ENCODE results near the gene PNMA8A.

Gene PNMA8A

GRCh38 chr19:46487178-46487801 is 15.9 kb upstream of the PNMA8A start:
- TF ChIP-seq POLR2A (IDR thresholded peaks at IDR 0.05; ENCODE audit: low read length) (no peak), GATA1 (IDR thresholded peaks at IDR 0.05; ENCODE audit: low read depth, low read length) (no peak)
- no peak for DNase-seq

GRCh38 chr19:46486358-46486757 is 15.0 kb upstream of the PNMA8A start:
- no peak for DNase-seq
- no peak for TF ChIP-seq GATA1 (IDR thresholded peaks at IDR 0.05; ENCODE audit: low read depth, low read length)
- no peak for TF ChIP-seq POLR2A (IDR thresholded peaks at IDR 0.05; ENCODE audit: low read length)

- TF ChIP-seq POLR2A (IDR thresholded peaks at IDR 0.05; ENCODE audit: low read length) (no peak), GATA1 (IDR thresholded peaks at IDR 0.05; ENCODE audit: low read depth, low read length) (no peak)
- no peak for DNase-seq
Observed at GRCh38 chr19:46484656-46485055, 13.3 kb upstream of the PNMA8A start.

DNA sequence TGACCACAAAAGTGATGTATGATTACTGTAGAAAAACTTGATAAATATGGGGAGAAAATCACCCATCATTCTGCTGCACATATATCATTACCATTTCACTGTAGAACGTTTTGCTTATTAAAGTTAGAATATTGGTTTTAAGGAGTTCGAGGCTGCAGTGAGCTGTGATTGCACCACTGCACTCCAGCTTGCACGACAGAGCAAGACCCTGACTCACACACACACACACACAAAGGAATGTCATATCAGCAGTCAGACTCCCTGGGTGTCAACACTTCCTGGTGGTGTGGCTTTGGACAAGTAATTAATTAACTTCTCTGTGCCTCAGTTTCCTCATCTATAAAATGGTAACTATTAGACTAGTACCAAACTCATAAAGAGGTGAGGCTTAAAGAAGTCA is 11.3 kb upstream of the PNMA8A start:
- DNase-seq, result no peak
- no peak for TF ChIP-seq GATA1 (IDR thresholded peaks at IDR 0.05; ENCODE audit: low read depth, low read length)

DNA sequence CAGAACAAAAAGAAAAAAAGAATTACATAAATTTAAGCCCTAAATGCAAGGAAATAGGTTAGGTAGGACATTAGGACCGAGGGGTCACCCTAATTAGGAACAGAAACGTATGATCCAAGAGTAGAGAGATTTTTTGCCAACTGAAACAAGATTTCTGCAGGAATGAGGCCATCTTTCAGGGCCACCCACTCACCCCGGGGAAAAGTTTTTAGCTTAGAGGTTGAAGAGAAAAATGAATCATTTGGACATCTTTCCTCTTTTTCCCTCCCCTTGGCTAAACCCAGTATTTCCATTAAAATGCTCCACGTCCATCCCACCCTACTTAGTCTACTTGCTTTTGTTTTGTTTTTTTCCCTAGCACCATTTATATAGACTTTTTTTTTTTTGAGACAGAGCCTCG is 10.6 kb upstream of the PNMA8A start:
- DNase-seq, result no peak
- no peak for TF ChIP-seq GATA1 (IDR thresholded peaks at IDR 0.05; ENCODE audit: low read depth, low read length)
- TF ChIP-seq POLR2A (IDR thresholded peaks at IDR 0.05; ENCODE audit: low read length), result no peak

DNA sequence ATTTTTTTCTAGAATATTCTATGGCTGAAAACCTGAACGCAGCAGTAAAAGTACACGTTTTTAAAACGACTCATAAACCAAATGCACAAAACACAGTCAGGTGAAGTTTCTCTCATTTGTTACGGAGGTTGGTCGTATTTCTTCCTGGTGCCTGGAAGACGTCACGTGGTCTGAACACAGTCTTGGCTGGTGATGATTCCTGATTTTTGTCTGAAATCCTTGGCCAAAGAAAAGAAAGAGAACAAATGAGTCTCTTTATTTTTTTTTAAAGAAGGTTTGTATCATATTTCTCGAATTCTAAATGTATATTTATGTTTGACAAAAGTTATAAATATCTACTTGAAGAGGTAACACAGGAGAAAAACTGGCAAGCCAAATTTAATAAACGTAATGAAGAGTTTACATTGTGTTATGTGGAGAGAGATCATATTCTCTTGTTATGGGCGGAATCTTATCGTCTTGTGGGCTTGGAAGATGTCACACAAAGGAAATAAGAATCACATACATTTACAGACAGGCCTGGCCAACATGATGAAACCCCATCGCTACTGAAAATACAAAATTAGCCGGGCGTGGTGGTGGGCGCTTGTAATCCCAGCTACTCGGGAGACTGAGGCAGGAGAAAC is 10.0 kb upstream of the PNMA8A start:
- TF ChIP-seq GATA1 (IDR thresholded peaks at IDR 0.05; ENCODE audit: low read depth, low read length) (no peak), POLR2A (IDR thresholded peaks at IDR 0.05; ENCODE audit: low read length) (no peak)
- DNase-seq, result no peak

- TF ChIP-seq GATA1 (IDR thresholded peaks at IDR 0.05; ENCODE audit: low read depth, low read length) (no peak), POLR2A (IDR thresholded peaks at IDR 0.05; ENCODE audit: low read length) (no peak)
- DNase-seq, result no peak
Observed at GRCh38 chr19:46480415-46480814, 9.1 kb upstream of the PNMA8A start.

- TF ChIP-seq GATA1 (IDR thresholded peaks at IDR 0.05; ENCODE audit: low read depth, low read length), result no peak
- TF ChIP-seq POLR2A (IDR thresholded peaks at IDR 0.05; ENCODE audit: low read length), result no peak
- no peak for DNase-seq
Observed at GRCh38 chr19:46478356-46478986, 7.1 kb upstream of the PNMA8A start.

- DNase-seq, result no peak
- no peak for TF ChIP-seq POLR2A (IDR thresholded peaks at IDR 0.05; ENCODE audit: low read length)
- TF ChIP-seq GATA1 (IDR thresholded peaks at IDR 0.05; ENCODE audit: low read depth, low read length), result no peak
Observed at GRCh38 chr19:46475986-46476385, 4.6 kb upstream of the PNMA8A start.

DNA sequence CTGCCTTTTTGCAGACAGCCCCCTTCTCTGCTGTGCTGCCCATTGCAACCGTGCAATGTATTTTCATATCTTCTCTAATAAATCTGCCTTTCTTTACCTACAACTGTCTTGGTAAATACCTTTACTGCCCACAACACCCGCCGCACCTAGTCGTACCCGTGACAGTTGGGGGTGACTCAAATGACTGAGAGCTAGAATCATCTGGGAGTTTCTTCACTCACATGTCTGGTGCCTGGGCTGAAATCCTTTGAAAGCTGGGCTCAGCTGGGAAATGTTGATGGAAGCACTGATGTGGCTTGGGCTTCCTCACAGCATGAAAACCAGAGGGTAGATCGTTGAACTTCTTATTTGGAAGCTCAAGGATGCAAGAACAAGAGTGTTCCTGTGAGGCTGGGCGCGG is 2.8 kb upstream of the PNMA8A start:
- no peak for DNase-seq
- TF ChIP-seq POLR2A (IDR thresholded peaks at IDR 0.05; ENCODE audit: low read length) (no peak), GATA1 (IDR thresholded peaks at IDR 0.05; ENCODE audit: low read depth, low read length) (no peak)

- no peak for DNase-seq
- TF ChIP-seq POLR2A (IDR thresholded peaks at IDR 0.05; ENCODE audit: low read length) (no peak), GATA1 (IDR thresholded peaks at IDR 0.05; ENCODE audit: low read depth, low read length) (no peak)
Observed at GRCh38 chr19:46472592-46472991, 1.2 kb upstream of the PNMA8A start.

DNA sequence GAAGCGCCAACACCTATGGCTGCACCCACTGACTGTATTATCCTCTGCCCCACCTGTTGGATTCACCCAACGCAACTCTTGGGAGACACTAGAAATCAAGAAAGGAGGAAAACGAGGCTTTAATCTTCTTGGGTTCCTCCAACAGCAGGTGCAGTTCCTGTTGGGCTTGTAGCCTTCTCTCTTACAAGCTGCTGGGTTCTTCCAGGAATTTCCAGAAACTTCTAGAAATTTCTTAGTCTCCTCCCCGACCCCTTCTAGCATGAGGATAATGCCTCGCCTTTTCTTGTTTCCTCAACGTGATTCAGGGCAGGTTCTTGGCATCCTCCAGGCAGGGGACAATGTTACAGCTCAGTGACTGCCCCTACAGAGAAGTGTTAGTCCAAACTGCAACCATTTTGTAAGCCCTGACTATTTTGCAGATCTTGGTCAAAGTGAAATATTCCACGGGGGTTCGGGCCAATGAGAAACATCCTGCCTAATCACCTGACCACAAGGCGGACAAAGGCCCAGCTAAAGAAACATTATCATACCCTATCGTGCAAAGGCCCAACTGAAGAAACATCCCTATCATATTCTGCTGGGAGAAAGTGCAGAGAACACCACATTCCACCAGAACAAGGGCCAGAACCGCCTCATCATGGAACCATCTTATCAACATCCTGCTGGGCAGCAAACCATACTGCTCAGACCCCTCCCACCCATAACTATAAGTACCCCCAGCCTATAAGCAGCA is 614 bp upstream of the PNMA8A start:
- DNase-seq, result no peak
- TF ChIP-seq POLR2A (IDR thresholded peaks at IDR 0.05; ENCODE audit: low read length) (no peak), GATA1 (IDR thresholded peaks at IDR 0.05; ENCODE audit: low read depth, low read length) (no peak)

GRCh38 chr19:46470376-46470775 is 987 bp downstream of the PNMA8A start:
- TF ChIP-seq GATA1 (IDR thresholded peaks at IDR 0.05; ENCODE audit: low read depth, low read length) (no peak), POLR2A (IDR thresholded peaks at IDR 0.05; ENCODE audit: low read length) (no peak)
- no peak for DNase-seq

- DNase-seq, result no peak
- TF ChIP-seq POLR2A (IDR thresholded peaks at IDR 0.05; ENCODE audit: low read length) (no peak), GATA1 (IDR thresholded peaks at IDR 0.05; ENCODE audit: low read depth, low read length) (no peak)
Observed at GRCh38 chr19:46469541-46470185, 1.7 kb downstream of the PNMA8A start.

All from erythroblast (primary cell).